CD8-positive, alpha-beta memory T cell (primary cell): Measurements from ENCODE around the gene DDR1. TPM values are rescaled to one million over a fixed set of nuclear protein-coding genes. Genes with fewer than 3 reads are reported as not detected.

Experiments
- CTCF ChIA-PET: fragments of 350-600 bp; sonication (Branson Sonifier 250); formaldehyde crosslinking; loops from one replicate; lab custom pipeline; 2021; ENCODE audit warnings: antibody characterized with exemption; lab: Charles Lee
- POLR2A ChIA-PET: fragments of 350-600 bp; sonication (Branson Sonifier 250); formaldehyde crosslinking; loops from one replicate; lab custom pipeline; 2021; ENCODE audit warnings: antibody characterized with exemption; lab: Charles Lee
- DNase-seq, 5 donors: peaks; one replicate each; pipeline versions ENCODE4 v3.0.0 to v3.0.0-alpha.2; 2020 to 2022; ENCODE audit warnings: mixed read lengths in 1 of 5
- H3K27ac ChIP-seq: one replicate; pipeline ENCODE4 v1.7.0; 2013; ENCODE audit warnings: low read depth, mild to moderate bottlenecking, low read length, moderate library complexity
- H3K27me3 ChIP-seq: 2 replicates; pipeline ENCODE4 v1.7.0; 2013; ENCODE audit warnings: low read length, mild to moderate bottlenecking; ENCODE audit not compliant: insufficient read depth, poor library complexity, severe bottlenecking
- H3K36me3 ChIP-seq: 2 replicates; pipeline ENCODE4 v1.7.0; 2013; ENCODE audit warnings: mild to moderate bottlenecking, low read length, moderate library complexity; ENCODE audit not compliant: insufficient read depth
- H3K4me1 ChIP-seq: 2 replicates; pipeline ENCODE4 v1.7.0; 2013; ENCODE audit warnings: mild to moderate bottlenecking, low read length, moderate library complexity; ENCODE audit not compliant: insufficient read depth
- H3K4me3 ChIP-seq: 2 replicates; pipeline ENCODE4 v1.7.0; 2013; ENCODE audit warnings: mild to moderate bottlenecking, low read length
- H3K9me3 ChIP-seq: 2 replicates; pipeline ENCODE4 v1.7.0; 2013; ENCODE audit warnings: mild to moderate bottlenecking, low read length
- H3K27ac Mint-ChIP-seq, 8 donors: one replicate each; pipeline ENCODE4 v1.8.0; 2020 to 2021; ENCODE audit warnings: mixed read lengths in 8 of 8, mild to moderate bottlenecking in 6 of 8, inconsistent platforms in 3 of 8, moderate library complexity in 3 of 8
- H3K27me3 Mint-ChIP-seq, 2 donors: one replicate each; pipeline ENCODE4 v1.8.0; 2020 to 2021; ENCODE audit warnings: mixed read lengths in 2 of 2, mild to moderate bottlenecking in 1 of 2, moderate library complexity in 1 of 2
- H3K36me3 Mint-ChIP-seq, 3 donors: one replicate each; pipeline ENCODE4 v1.8.0; 2020 to 2021; ENCODE audit warnings: mixed read lengths in 3 of 3, inconsistent platforms in 1 of 3, mild to moderate bottlenecking in 1 of 3
- H3K4me1 Mint-ChIP-seq, 3 donors: one replicate each; pipeline ENCODE4 v1.8.0; 2020 to 2021; ENCODE audit warnings: mixed read lengths in 3 of 3, inconsistent platforms in 1 of 3, mild to moderate bottlenecking in 1 of 3
- H3K4me3 Mint-ChIP-seq, 7 donors: one replicate each; pipeline ENCODE4 v1.8.0; 2020 to 2021; ENCODE audit warnings: mixed read lengths in 7 of 7, mild to moderate bottlenecking in 6 of 7, moderate library complexity in 4 of 7, inconsistent platforms in 2 of 7
- H3K9me3 Mint-ChIP-seq, 5 donors: one replicate each; pipeline ENCODE4 v1.8.0; 2020 to 2022; ENCODE audit warnings: mixed read lengths in 5 of 5, mild to moderate bottlenecking in 3 of 5, moderate library complexity in 2 of 5, inconsistent platforms in 1 of 5
- polyA plus RNA-seq: library from polyadenylated mRNA; unstranded; fragments of 300-500 nt; fragmentation: Illumina TruSeq; gene quantifications from one replicate; pipeline ENCODE4 v1.2.3, GENCODE V29; 2021
- total RNA-seq, 2 experiments: library from RNA; stranded (reverse); gene quantifications; one replicate each; pipeline ENCODE4 v1.2.3, GENCODE V29; 2021

The DDR1 gene
- total RNA-seq = 10 to 100 TPM; 10.1 to 10.5 TPM
- polyA plus RNA-seq = 1.2 TPM

DNA sequence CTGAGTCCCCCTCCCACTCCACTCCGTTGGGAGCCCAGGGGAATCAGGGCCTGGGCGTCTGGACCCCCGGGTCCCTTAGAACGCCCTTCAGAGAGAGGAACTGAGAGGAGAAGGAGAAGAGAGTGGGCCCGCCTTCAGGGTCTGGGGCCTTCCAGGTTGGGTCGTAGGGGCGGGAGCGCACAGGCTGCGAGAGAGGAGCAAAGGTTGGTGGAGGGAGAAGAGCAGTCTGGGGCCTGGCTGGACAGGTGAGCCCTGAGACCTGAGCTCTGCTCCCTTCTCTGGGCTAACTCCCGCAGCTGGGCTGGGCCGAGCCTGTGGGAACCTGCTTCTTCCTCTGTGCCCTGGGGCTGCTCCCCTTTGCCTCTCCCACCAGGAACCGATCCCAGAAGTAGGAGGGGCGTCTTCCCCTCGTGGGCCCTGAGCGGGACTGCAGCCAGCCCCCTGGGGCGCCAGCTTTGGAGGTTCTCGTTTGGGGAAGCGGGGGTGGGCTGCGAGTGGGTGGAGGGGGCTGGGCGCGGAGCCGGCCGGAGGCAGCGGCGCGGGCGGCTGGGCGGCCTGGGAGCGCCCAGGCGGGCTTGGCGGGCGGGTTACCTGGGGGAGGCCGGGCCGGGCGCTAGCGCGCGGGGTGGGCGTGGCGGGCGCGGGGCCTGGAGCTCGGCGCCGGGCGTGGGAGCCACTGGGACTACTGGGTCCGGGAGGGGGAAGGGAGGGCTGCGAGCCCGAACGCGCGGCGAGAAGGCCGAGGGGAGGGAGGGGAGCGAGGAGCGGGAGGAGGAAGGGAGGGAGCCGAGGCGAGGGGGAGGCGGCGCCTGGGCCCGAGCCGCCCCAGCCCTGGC, at the start of gene DDR1:
DDR1 (plus strand) TSS at position 835 of the 836 bp plus-strand sequence. CDS start 4,211 bp downstream, outside the sequence.
- peak; percentile 32 to 65 (median 43) for DNase-seq
- H3K9me3 ChIP-seq = no peaks in the 10 kb centered on the region
- no peaks in the 10 kb centered on the region for H3K36me3 ChIP-seq
- peaks cover 26 to 34% (median 28%) of the 10 kb centered on the region in 3 donors for H3K4me1 Mint-ChIP-seq
- peak within 1 kb of the TSS; percentile 72 to 95 (median 85) for H3K4me3 Mint-ChIP-seq
- peaks cover 0 to 2% (median 2%) of the 10 kb centered on the region in 3 donors for H3K36me3 Mint-ChIP-seq
- peak within 1 kb of the TSS; percentile 62 for H3K4me3 ChIP-seq
- peak within 1 kb of the TSS; percentile 76 for H3K27ac ChIP-seq
- POLR2A ChIA-PET = interaction anchor here (0.5 to 1.1 kb wide), 6 partner anchors 33 to 390 kb away, joined by 3 to 5 read pairs (median 4); partner anchors contain the start of gene FLOT1
- peak within 1 kb of the TSS in 7 of 8 donors; percentile 12 to 92 (median 73) for H3K27ac Mint-ChIP-seq
- CTCF ChIA-PET = interaction anchor here (0.9 to 12.3 kb wide), 5 partner anchors 58 to 196 kb away, joined by 3 to 148 read pairs (median 4); partner anchors contain the start of gene IER3
- H3K4me1 ChIP-seq = peaks cover 34% of the 10 kb centered on the region
- no peaks in the 10 kb centered on the region for H3K27me3 ChIP-seq
- H3K9me3 Mint-ChIP-seq = no peaks in the 10 kb centered on the region
- H3K27me3 Mint-ChIP-seq = peaks cover 0 to 7% of the 10 kb centered on the region in 2 donors

DNA sequence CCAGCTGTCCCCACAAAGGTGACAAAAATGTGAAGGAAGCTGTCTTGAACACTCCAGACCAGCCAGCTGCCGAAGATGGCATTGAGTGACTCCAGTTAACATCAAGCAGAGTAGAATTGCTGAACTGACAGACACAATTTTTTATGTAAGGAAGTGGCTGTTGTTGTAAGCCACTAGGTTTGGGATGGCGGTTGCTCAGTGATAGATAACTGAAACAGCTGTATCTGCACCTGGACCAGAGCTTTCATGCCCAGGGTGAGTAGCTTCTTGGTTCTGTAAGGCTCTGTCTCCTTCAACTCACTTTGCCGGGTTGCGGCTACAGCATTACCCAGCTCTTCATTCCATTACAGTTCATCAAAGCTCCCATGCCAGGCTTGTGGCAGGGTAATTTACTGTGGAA, 49.7 kb upstream of the DDR1 start:
- Mint-ChIP-seq H3K4me1 (peaks cover 35 to 49% (median 40%) of the 10 kb centered on the region in 3 donors), H3K36me3 (peaks cover 1 to 9% (median 9%) of the 10 kb centered on the region in 3 donors), H3K4me3 (peak overlapping the region in 6 of 7 donors; percentile 29 to 73 (median 47)), H3K27ac (peak overlapping the region; percentile 53 to 91 (median 74)), H3K9me3 (no peaks in the 10 kb centered on the region), H3K27me3 (peaks cover 0 to 1% of the 10 kb centered on the region in 2 donors)
- Histone ChIP-seq H3K4me1 (peaks cover 29% of the 10 kb centered on the region), H3K27ac (no peak overlapping the region), H3K36me3 (no peaks in the 10 kb centered on the region), H3K27me3 (no peaks in the 10 kb centered on the region), H3K9me3 (no peaks in the 10 kb centered on the region), H3K4me3 (peak overlapping the region; percentile 24)
- ChIA-PET CTCF (interaction anchor here (0.8 to 2.8 kb wide), 10 partner anchors 8 to 257 kb away, joined by 3 to 10 read pairs (median 4); no protein-coding TSS in a partner anchor), POLR2A (interaction anchor here (0.6 to 0.8 kb wide), 2 partner anchors 9 to 36 kb away, joined by 3 to 5 read pairs; no protein-coding TSS in a partner anchor)
- DNase-seq = peak in 1 of 5 donors; percentile 37

DNA sequence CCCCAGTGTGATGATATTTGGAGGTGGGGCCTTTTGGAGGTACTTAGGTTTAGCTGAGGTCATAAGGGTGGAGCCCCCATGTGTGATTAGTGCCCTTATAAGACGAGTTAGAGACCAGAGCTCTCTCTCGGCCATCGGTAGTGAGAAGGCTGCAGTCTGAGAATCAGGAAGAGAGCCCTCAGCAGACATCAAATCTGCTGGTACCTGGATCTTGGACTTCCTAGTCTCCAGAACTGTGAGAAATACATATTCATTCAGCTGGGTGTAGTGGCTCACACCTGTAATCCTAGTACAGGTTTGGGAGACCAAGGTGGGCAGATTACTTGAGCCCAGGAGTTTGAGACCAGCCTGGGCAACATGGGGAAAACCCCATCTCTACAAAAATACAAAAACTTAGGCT, 48.7 kb upstream of the DDR1 start:
- Mint-ChIP-seq H3K27ac (peak overlapping the region in 2 of 8 donors; percentile 43 to 74), H3K4me3 (no peak overlapping the region), H3K27me3 (peaks cover 0 to 1% of the 10 kb centered on the region in 2 donors), H3K4me1 (peaks cover 27 to 42% (median 32%) of the 10 kb centered on the region in 3 donors), H3K36me3 (peaks cover 1 to 5% (median 2%) of the 10 kb centered on the region in 3 donors), H3K9me3 (no peaks in the 10 kb centered on the region)
- Histone ChIP-seq H3K4me1 (peaks cover 28% of the 10 kb centered on the region), H3K27ac (no peak overlapping the region), H3K9me3 (no peaks in the 10 kb centered on the region), H3K27me3 (no peaks in the 10 kb centered on the region), H3K36me3 (no peaks in the 10 kb centered on the region), H3K4me3 (no peak overlapping the region)
- ChIA-PET CTCF (interaction anchor here (0.9 to 2.8 kb wide), 4 partner anchors 9 to 252 kb away, joined by 3 to 10 read pairs (median 6); no protein-coding TSS in a partner anchor), POLR2A (interaction anchor here (0.6 kb wide), 1 partner anchor 21 kb away, joined by 5 read pairs; no protein-coding TSS in a partner anchor)
- no peak for DNase-seq

DNA sequence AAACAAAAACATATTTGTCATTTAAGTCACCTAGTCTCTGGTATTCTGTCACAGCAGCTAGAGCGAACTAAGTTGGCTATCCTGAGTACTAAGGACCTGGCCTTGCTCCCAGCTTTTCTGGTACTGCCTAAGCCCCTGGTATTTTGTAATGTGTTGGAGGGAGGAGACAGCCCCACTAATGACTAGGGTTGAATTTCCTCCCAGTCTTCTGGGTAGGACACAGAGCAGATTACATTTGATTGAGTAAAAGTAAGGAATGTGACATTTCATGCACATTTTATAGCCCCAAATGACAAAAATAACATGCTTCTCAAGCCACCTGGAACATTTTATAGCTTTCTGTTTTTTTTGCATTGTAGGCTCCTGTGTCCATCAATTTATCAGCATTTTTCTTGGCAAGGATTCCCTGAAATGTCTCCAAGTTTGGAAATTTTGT, 47.9 kb upstream of the DDR1 start:
- no peak for DNase-seq
- ChIA-PET POLR2A (no interaction called here), CTCF (interaction anchor here (2.1 to 2.8 kb wide), 2 partner anchors 10 to 251 kb away, joined by 7 to 10 read pairs; no protein-coding TSS in a partner anchor)
- Mint-ChIP-seq H3K36me3 (peaks cover 0 to 5% (median 1%) of the 10 kb centered on the region in 3 donors), H3K4me3 (no peak overlapping the region), H3K27me3 (peaks cover 0 to 1% of the 10 kb centered on the region in 2 donors), H3K27ac (no peak overlapping the region), H3K4me1 (peaks cover 23 to 36% (median 23%) of the 10 kb centered on the region in 3 donors), H3K9me3 (no peaks in the 10 kb centered on the region)
- peaks cover 19% of the 10 kb centered on the region for H3K4me1 ChIP-seq
- no peak overlapping the region for H3K4me3 ChIP-seq
- no peaks in the 10 kb centered on the region for H3K9me3 ChIP-seq
- no peaks in the 10 kb centered on the region for H3K36me3 ChIP-seq
- H3K27ac ChIP-seq = no peak overlapping the region
- H3K27me3 ChIP-seq = no peaks in the 10 kb centered on the region

DNA sequence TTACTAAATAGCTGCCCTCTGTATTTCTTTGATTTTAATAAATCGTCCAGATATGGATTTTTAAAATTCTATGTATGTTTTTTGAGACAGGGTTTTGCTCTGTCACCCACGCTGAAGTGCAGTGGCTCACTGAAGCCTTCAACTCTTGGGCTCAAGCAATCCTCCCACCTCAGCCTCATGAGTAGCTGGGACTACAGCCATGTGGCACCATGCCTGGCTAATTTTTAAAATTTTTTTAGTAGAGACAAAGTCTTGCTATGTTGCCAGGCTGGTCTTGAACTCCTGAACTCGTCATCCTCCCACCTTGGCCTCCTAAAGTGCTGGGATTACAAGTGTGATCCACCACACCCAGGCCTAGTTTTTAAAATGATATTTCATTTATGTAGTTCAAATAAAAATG, 47.4 kb upstream of the DDR1 start:
- no peak for DNase-seq
- ChIA-PET POLR2A (no interaction called here), CTCF (interaction anchor here (2.1 kb wide), 1 partner anchor 10 kb away, joined by 7 read pairs; no protein-coding TSS in a partner anchor)
- peaks cover 0 to 5% (median 1%) of the 10 kb centered on the region in 3 donors for H3K36me3 Mint-ChIP-seq
- H3K4me1 ChIP-seq = peaks cover 14% of the 10 kb centered on the region
- no peak overlapping the region for H3K27ac ChIP-seq
- H3K27me3 Mint-ChIP-seq = peaks cover 0 to 3% of the 10 kb centered on the region in 2 donors
- no peaks in the 10 kb centered on the region for H3K36me3 ChIP-seq
- no peaks in the 10 kb centered on the region for H3K9me3 Mint-ChIP-seq
- no peak overlapping the region for H3K4me3 Mint-ChIP-seq
- H3K4me3 ChIP-seq = no peak overlapping the region
- H3K27ac Mint-ChIP-seq = no peak overlapping the region
- no peaks in the 10 kb centered on the region for H3K9me3 ChIP-seq
- H3K27me3 ChIP-seq = no peaks in the 10 kb centered on the region
- peaks cover 21 to 36% (median 22%) of the 10 kb centered on the region in 3 donors for H3K4me1 Mint-ChIP-seq

DNA sequence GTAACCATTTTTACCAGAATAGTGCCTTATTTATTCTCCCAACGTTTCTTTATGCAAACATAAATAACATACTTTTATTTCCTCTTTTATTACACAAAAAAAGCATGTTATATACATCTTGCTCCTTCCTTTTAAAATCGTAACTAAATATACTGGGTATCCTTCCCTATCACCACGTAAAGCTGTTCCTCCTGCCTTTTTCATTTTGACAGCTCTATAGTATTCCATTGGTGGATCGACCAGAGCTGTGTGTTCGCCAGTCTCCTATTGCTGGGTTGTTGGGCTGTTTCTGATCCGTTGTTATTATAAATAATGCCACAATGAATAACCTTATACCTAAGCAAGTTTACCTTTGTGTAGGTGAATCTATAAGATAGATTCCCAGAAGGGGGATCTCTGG, 46.9 kb upstream of the DDR1 start:
- Histone ChIP-seq H3K4me3 (no peak overlapping the region), H3K9me3 (no peaks in the 10 kb centered on the region), H3K27me3 (no peaks in the 10 kb centered on the region), H3K27ac (no peak overlapping the region), H3K36me3 (no peaks in the 10 kb centered on the region), H3K4me1 (peaks cover 14% of the 10 kb centered on the region)
- H3K27ac Mint-ChIP-seq = no peak overlapping the region
- H3K27me3 Mint-ChIP-seq = peaks cover 0 to 3% of the 10 kb centered on the region in 2 donors
- ChIA-PET CTCF (interaction anchor here (2.0 kb wide), 1 partner anchor 9 kb away, joined by 5 read pairs; no protein-coding TSS in a partner anchor), POLR2A (no interaction called here)
- no peaks in the 10 kb centered on the region for H3K9me3 Mint-ChIP-seq
- peaks cover 19 to 35% (median 22%) of the 10 kb centered on the region in 3 donors for H3K4me1 Mint-ChIP-seq
- H3K36me3 Mint-ChIP-seq = peaks cover 0 to 4% (median 1%) of the 10 kb centered on the region in 3 donors
- no peak for DNase-seq
- no peak overlapping the region for H3K4me3 Mint-ChIP-seq

DNA sequence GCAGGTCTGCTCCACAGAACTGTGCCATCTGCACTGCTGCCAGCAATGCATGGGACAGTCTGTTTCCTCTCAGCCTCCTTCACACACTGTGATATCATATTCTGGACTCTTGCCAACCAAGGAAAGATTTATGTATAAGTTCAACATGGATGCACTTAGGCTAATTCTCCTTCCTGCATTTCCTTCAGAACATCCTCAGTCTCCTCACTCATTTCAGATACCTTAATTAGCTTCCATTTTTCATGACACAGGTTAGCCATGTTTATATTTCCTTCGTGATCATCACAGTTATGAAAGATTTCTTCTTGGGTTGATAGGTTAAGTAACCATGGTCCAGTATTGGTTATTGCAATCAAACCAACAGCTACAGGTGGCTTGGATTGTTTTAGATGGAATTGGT, 46.4 kb upstream of the DDR1 start:
- ChIA-PET POLR2A (no interaction called here), CTCF (interaction anchor here (2.0 kb wide), 1 partner anchor 9 kb away, joined by 5 read pairs; no protein-coding TSS in a partner anchor)
- Mint-ChIP-seq H3K9me3 (no peaks in the 10 kb centered on the region), H3K4me3 (no peak overlapping the region), H3K27me3 (peaks cover 0 to 3% of the 10 kb centered on the region in 2 donors), H3K4me1 (peaks cover 16 to 34% (median 17%) of the 10 kb centered on the region in 3 donors), H3K27ac (no peak overlapping the region), H3K36me3 (peaks cover 0 to 1% (median 0%) of the 10 kb centered on the region in 3 donors)
- Histone ChIP-seq H3K9me3 (no peaks in the 10 kb centered on the region), H3K27me3 (no peaks in the 10 kb centered on the region), H3K4me3 (no peak overlapping the region), H3K27ac (no peak overlapping the region), H3K4me1 (peaks cover 14% of the 10 kb centered on the region), H3K36me3 (no peaks in the 10 kb centered on the region)
- no peak for DNase-seq
